Peyer's patch (tissue), 4 donors: ENCODE data around the gene MRPL39.

Experiments
- CTCF ChIP-seq, 6 experiments: fragments of 450-650 bp in 4 of 6; fragments of 200-600 bp in 2 of 6; sonication (generic) in 1 of 6; IDR thresholded peaks; one replicate each; pipeline ENCODE4 v1.5.1; 2017 to 2019; ENCODE audit warnings: antibody characterized with exemption in 6 of 6, mild to moderate bottlenecking in 3 of 6, moderate library complexity in 1 of 6
- POLR2A ChIP-seq, 2 donors: fragments of 450-650 bp; IDR thresholded peaks; one replicate each; pipeline ENCODE4 v1.5.1; 2017; ENCODE audit warnings: antibody characterized with exemption in 2 of 2, mild to moderate bottlenecking in 2 of 2, moderate library complexity in 2 of 2

GRCh38 chr21:25581582-25581981 is 25.7 kb downstream of the MRPL39 start:
- TF ChIP-seq CTCF (IDR thresholded peaks at IDR 0.05) (no peak), POLR2A (IDR thresholded peaks at IDR 0.05) (no peak)
